ENCODE data around the gene RFT1.
"Not testable (repeated sequence)": the region's sequence is repeated elsewhere in the genome, so short reads cannot be mapped to it uniquely, and the experiment has no call there.

Gene RFT1

GRCh38 chr3:53071882-53072431 is 58.3 kb downstream of the RFT1 start:
- no peak for DNase-seq (ENCODE audit: low read depth in 3 of 3, low spot score in 1 of 3)

- DNase-seq (ENCODE audit: low read depth in 3 of 3, low spot score in 1 of 3) = no peak
Observed at GRCh38 chr3:53069422-53070068, 60.7 kb downstream of the RFT1 start.

GRCh38 chr3:53068176-53068575 is 62.1 kb downstream of the RFT1 start:
- DNase-seq (ENCODE audit: low read depth in 3 of 3, low spot score in 1 of 3) = no peak

- no peak for DNase-seq (ENCODE audit: low read depth in 3 of 3, low spot score in 1 of 3)
Observed at GRCh38 chr3:53067567-53067966, 62.7 kb downstream of the RFT1 start.

- no peak for DNase-seq (ENCODE audit: low read depth in 3 of 3, low spot score in 1 of 3)
Observed at GRCh38 chr3:53065841-53066480, 64.3 kb downstream of the RFT1 start.

GRCh38 chr3:53062905-53063304 is 67.3 kb downstream of the RFT1 start:
- no peak for DNase-seq (ENCODE audit: low read depth in 3 of 3, low spot score in 1 of 3)

- no peak for DNase-seq (ENCODE audit: low read depth in 3 of 3, low spot score in 1 of 3)
Observed at GRCh38 chr3:53056442-53056841, 73.8 kb downstream of the RFT1 start.

- not testable (repeated sequence) for DNase-seq (ENCODE audit: low read depth in 3 of 3, low spot score in 1 of 3)
Observed at GRCh38 chr3:53054233-53054632, 76.0 kb downstream of the RFT1 start.

GRCh38 chr3:53051929-53052328 is 78.3 kb downstream of the RFT1 start:
- no peak for DNase-seq (ENCODE audit: low read depth in 3 of 3, low spot score in 1 of 3)

GRCh38 chr3:53049987-53050386 is 80.2 kb downstream of the RFT1 start:
- no peak for DNase-seq (ENCODE audit: low read depth in 3 of 3, low spot score in 1 of 3)

- peak; percentile 20 to 36 (median 34) for DNase-seq (ENCODE audit: low read depth in 3 of 3, low spot score in 1 of 3)
Observed at GRCh38 chr3:53046171-53047170, 83.8 kb downstream of the RFT1 start.

GRCh38 chr3:53045518-53046170 is 84.6 kb downstream of the RFT1 start, which contains the start of gene SFMBT1:
TSS of gene SFMBT1 (minus strand) at chr3:53046073. CDS start at chr3:52969128, 76,945 bp downstream.
- DNase-seq (ENCODE audit: low read depth in 3 of 3, low spot score in 1 of 3) = peak; percentile 49 to 69 (median 61)

- DNase-seq (ENCODE audit: low read depth in 3 of 3, low spot score in 1 of 3) = peak; percentile 13 to 44 (median 32)
Observed at GRCh38 chr3:53044711-53045517, 85.3 kb downstream of the RFT1 start.

GRCh38 chr3:53044371-53044710 is 85.9 kb downstream of the RFT1 start:
- DNase-seq (ENCODE audit: low read depth in 3 of 3, low spot score in 1 of 3) = no peak

- DNase-seq (ENCODE audit: low read depth in 3 of 3, low spot score in 1 of 3) = no peak
Observed at GRCh38 chr3:53043738-53044137, 86.5 kb downstream of the RFT1 start.

GRCh38 chr3:53042651-53043050 is 87.6 kb downstream of the RFT1 start:
- no peak for DNase-seq (ENCODE audit: low read depth in 3 of 3, low spot score in 1 of 3)

GRCh38 chr3:53040351-53040820 is 89.8 kb downstream of the RFT1 start:
- no peak for DNase-seq (ENCODE audit: low read depth in 3 of 3, low spot score in 1 of 3)

- DNase-seq (ENCODE audit: low read depth in 3 of 3, low spot score in 1 of 3) = no peak
Observed at GRCh38 chr3:53039376-53039752, 90.9 kb downstream of the RFT1 start.

GRCh38 chr3:53038679-53039375 is 91.4 kb downstream of the RFT1 start:
- DNase-seq (ENCODE audit: low read depth in 3 of 3, low spot score in 1 of 3) = no peak

All from stimulated activated CD4-positive, alpha-beta T cell treated with anti-CD3 and anti-CD28 coated beads, TNF-alpha, amount 100 ng/mL, for 1 hour (primary cell).